Adrenal gland (tissue), 12 donors: ENCODE data around the gene ZNF148. TPM values are rescaled to one million over a fixed set of nuclear protein-coding genes. Genes with fewer than 3 reads are reported as not detected.
A peak's percentile ranks its signal among the peaks of the same experiment; 100 is the strongest.

Experiments used
- DNase-seq, 7 donors: peaks; one replicate each; pipeline ENCODE4 v3.0.0-alpha.2; 2019 to 2020
- H3K27ac ChIP-seq, 5 donors: fragments of 200-600 bp; sonication (generic) in 4 of 5; 1 replicate in 3 of 5; 2 replicates in 2 of 5; pipeline versions ENCODE4 v1.5.1 to v1.8.0; 2016 to 2020; ENCODE audit warnings: mild to moderate bottlenecking in 1 of 5
- H3K27me3 ChIP-seq: fragments of 200-600 bp; 2 replicates; pipeline ENCODE4 v1.8.0; 2021
- H3K36me3 ChIP-seq, 2 donors: fragments of 200-600 bp; replicated peaks in 1 of 2; 1 replicate in 1 of 2; 2 replicates in 1 of 2; pipeline versions ENCODE4 v1.5.1 to v1.8.0; 2018 to 2022
- H3K4me1 ChIP-seq, 2 donors: fragments of 200-600 bp; replicated peaks in 1 of 2; 1 replicate in 1 of 2; 2 replicates in 1 of 2; pipeline versions ENCODE4 v1.5.1 to v1.8.0; 2018 to 2021
- H3K4me3 ChIP-seq, 4 donors: fragments of 200-600 bp; sonication (generic) in 3 of 4; one replicate each; pipeline ENCODE4 v1.5.1; 2016 to 2018
- H3K9me3 ChIP-seq, 3 donors: fragments of 200-600 bp; sonication (generic) in 1 of 3; replicated peaks in 1 of 3; 1 replicate in 2 of 3; 2 replicates in 1 of 3; pipeline versions ENCODE4 v1.5.1 to v1.8.0; 2016 to 2021
- CTCF ChIP-seq, 6 experiments: fragments of 450-650 bp in 4 of 6; fragments of 200-600 bp in 2 of 6; sonication (generic) in 1 of 6; IDR thresholded peaks; 1 replicate in 5 of 6; 2 replicates in 1 of 6; pipeline versions ENCODE4 v1.5.1 to v1.8.0; 2016 to 2021; ENCODE audit warnings: antibody characterized with exemption in 6 of 6, mild to moderate bottlenecking in 2 of 6, moderate library complexity in 1 of 6
- POLR2A ChIP-seq, 2 donors: fragments of 450-650 bp; IDR thresholded peaks; one replicate each; pipeline ENCODE4 v1.6.1; 2017; ENCODE audit warnings: antibody characterized with exemption in 2 of 2, mild to moderate bottlenecking in 2 of 2, moderate library complexity in 1 of 2
- WGBS, 4 donors: extraction: QIAGEN DNeasy Blood & Tissue Kit in 2 of 4; methylation state at CpG; one replicate each; pipeline versions ENCODE4 v1.1.5 to v1.1.7; 2013 to 2017; 5-methylcytosine and 5-hydroxymethylcytosine counted together
- intact Hi-C, 2 donors: fragments of 100-400 bp; cut with DNase I; formaldehyde crosslinking; loops; one replicate each; pipeline versions ENCODE4 v1.14.1 to v1.15.0; 2022 to 2023
- polyA plus RNA-seq, 3 donors: library from polyadenylated mRNA; stranded (reverse); fragments of 200-250 nt in 2 of 3; fragments of 350-450 nt in 1 of 3; fragmentation: Illumina TruSeq in 1 of 3; extraction: RNeasy Lipid Tissue Mini Kit (QIAGEN cat#74804) in 1 of 3; gene quantifications; one replicate each; pipeline ENCODE4 v1.2.3, GENCODE V29; 2013 to 2014
- total RNA-seq, 9 donors: library from RNA; depleted of rRNA in 4 of 9; stranded (reverse); fragments of >200 nt in 4 of 9; fragments of 120-200 nt in 1 of 9; fragmentation: NEBNext Ultra II Directional in 1 of 9; extraction: Animal tissue kit (Norgen Biotek cat#: 25700) in 1 of 9; gene quantifications; one replicate each; pipeline versions ENCODE4 v1.1.0 to v1.2.4, GENCODE V29; 2013 to 2023
- donor health status: healthy with polysubstance abuse.
- donor health status: Bipolar disorder and iron deficiency.
- donor health status: DM: yes; HTN: yes; CAD: no.
- donor health status: DM: no; HTN: no; CAD: no.
- donor health status: DM: no; HTN: no; CAD: no.
- donor health status: DM: yes; HTN: yes; CAD: no.

The ZNF148 gene
- total and polyA plus RNA-seq, 12 donors: 3.0 to 58.2 (median 30.9) TPM

GRCh38 chr3:125325746-125326145, 49.4 kb downstream of the ZNF148 start:
- no peak for DNase-seq
- H3K9me3 ChIP-seq: no peaks in the 10 kb centered on the region
- no peaks in the 10 kb centered on the region for H3K27me3 ChIP-seq
- no peaks in the 10 kb centered on the region for H3K36me3 ChIP-seq
- intact Hi-C loops: no loop called here
- no peaks in the 10 kb centered on the region for H3K4me1 ChIP-seq
- TF ChIP-seq CTCF (IDR thresholded peaks at IDR 0.05) (no peak), POLR2A (IDR thresholded peaks at IDR 0.05) (no peak)
- no peak overlapping the region for H3K4me3 ChIP-seq
- no peak overlapping the region for H3K27ac ChIP-seq

- intact Hi-C loops: no loop called here
- no peaks in the 10 kb centered on the region for H3K27me3 ChIP-seq
- WGBS, 4 donors: 46 to 65% (median 59%) methylated on average over 1 of the region's 1 CpG
- TF ChIP-seq CTCF (IDR thresholded peaks at IDR 0.05) (no peak), POLR2A (IDR thresholded peaks at IDR 0.05) (no peak)
- DNase-seq: no peak
- H3K27ac ChIP-seq: no peak overlapping the region
- H3K36me3 ChIP-seq: no peaks in the 10 kb centered on the region
- H3K4me3 ChIP-seq: no peak overlapping the region
- no peaks in the 10 kb centered on the region for H3K4me1 ChIP-seq
- H3K9me3 ChIP-seq: no peaks in the 10 kb centered on the region
These were observed 50.8 kb downstream of the ZNF148 start for GRCh38 chr3:125324341-125324740.

- 92 to 97% (median 95%) methylated on average over 2 of the region's 2 CpGs for WGBS, 4 donors
- TF ChIP-seq POLR2A (IDR thresholded peaks at IDR 0.05) (no peak), CTCF (IDR thresholded peaks at IDR 0.05) (no peak)
These were observed 52.2 kb downstream of the ZNF148 start for GRCh38 chr3:125322917-125323316.

GRCh38 chr3:125322166-125322565, 53.0 kb downstream of the ZNF148 start:
- no peak for TF ChIP-seq CTCF (IDR thresholded peaks at IDR 0.05)
- no peak for TF ChIP-seq POLR2A (IDR thresholded peaks at IDR 0.05)
- peak in 6 of 7 donors; percentile 15 to 68 (median 42) for DNase-seq
- no peaks in the 10 kb centered on the region for H3K9me3 ChIP-seq
- no peaks in the 10 kb centered on the region for H3K36me3 ChIP-seq
- H3K27ac ChIP-seq: no peak overlapping the region
- H3K27me3 ChIP-seq: no peaks in the 10 kb centered on the region
- H3K4me1 ChIP-seq: no peaks in the 10 kb centered on the region
- intact Hi-C loops: no loop called here
- no peak overlapping the region for H3K4me3 ChIP-seq
- 44 to 51% (median 49%) methylated on average over 6 of the region's 6 CpGs for WGBS, 4 donors

More at GRCh38 chr3:125322917-125323316, 52.2 kb downstream of the ZNF148 start:
- intact Hi-C loops: no loop called here
- no peaks in the 10 kb centered on the region for H3K36me3 ChIP-seq
- H3K27me3 ChIP-seq: no peaks in the 10 kb centered on the region
- no peak for DNase-seq
- no peak overlapping the region for H3K27ac ChIP-seq
- no peak overlapping the region for H3K4me3 ChIP-seq
- H3K4me1 ChIP-seq: no peaks in the 10 kb centered on the region
- no peaks in the 10 kb centered on the region for H3K9me3 ChIP-seq
